K562 (cell line): ENCODE results near the gene NUP43. TPM values are rescaled to one million over a fixed set of nuclear protein-coding genes. Genes with fewer than 3 reads are reported as not detected.

Experiments
- CREB1 ChIP-seq, 2 experiments: sonication (generic) in 1 of 2; formaldehyde crosslinking in 1 of 2; IDR thresholded peaks; 2 replicates each; pipeline versions ENCODE4 v1.6.1 to v1.8.0; 2012 to 2022; ENCODE audit warnings: inconsistent platforms in 1 of 2, mild to moderate bottlenecking in 1 of 2, missing genetic modification reagents in 1 of 2, moderate library complexity in 1 of 2
- HDAC8 ChIP-seq: fragments of 450-650 bp; IDR thresholded peaks from 2 replicates; pipeline ENCODE4 v1.6.1; 2016; ENCODE audit warnings: mild to moderate bottlenecking, missing genetic modification characterization, moderate library complexity, missing compliant biosample characterization
- HNRNPL ChIP-seq: fragments of 200-400 bp; formaldehyde crosslinking; IDR thresholded peaks from 2 replicates; pipeline ENCODE4 v1.6.1; 2017; ENCODE audit warnings: low read depth, mild to moderate bottlenecking, low read length
- KLF13 ChIP-seq: fragments of 450-650 bp; IDR thresholded peaks from 2 replicates; pipeline ENCODE4 v1.6.1; 2016; ENCODE audit warnings: missing genetic modification characterization, low read depth, mild to moderate bottlenecking, missing compliant biosample characterization, moderate library complexity, borderline replicate concordance
- NFIC ChIP-seq: fragments of 450-650 bp; IDR thresholded peaks from 2 replicates; pipeline ENCODE4 v1.6.1; 2017; ENCODE audit warnings: mild to moderate bottlenecking, inconsistent platforms
- NFXL1 ChIP-seq: fragments of 450-650 bp; formaldehyde crosslinking; IDR thresholded peaks from 2 replicates; pipeline ENCODE4 v1.4.0; 2021; ENCODE audit warnings: mild to moderate bottlenecking
- RBM34 ChIP-seq: fragments of 200-400 bp; formaldehyde crosslinking; IDR thresholded peaks from 2 replicates; pipeline ENCODE4 v1.6.1; 2018; ENCODE audit warnings: low read length, borderline replicate concordance; ENCODE audit not compliant: insufficient read depth
- SMARCE1 ChIP-seq: fragments of 450-650 bp; IDR thresholded peaks from 2 replicates; pipeline ENCODE4 v1.7.1; 2016; ENCODE audit warnings: mild to moderate bottlenecking
- SPI1 ChIP-seq: IDR thresholded peaks from 2 replicates; pipeline ENCODE4 v1.6.1; 2011; ENCODE audit warnings: low read depth, low read length, control low read depth, borderline replicate concordance
- STAT5A ChIP-seq: IDR thresholded peaks from 2 replicates; pipeline ENCODE4 v1.6.1; 2012; ENCODE audit warnings: low read length, inconsistent platforms, borderline replicate concordance
- TCF7L2 ChIP-seq: fragments of 150-350 bp; IDR thresholded peaks from 2 replicates; pipeline ENCODE4 v1.6.1; 2016; ENCODE audit warnings: low read depth, mild to moderate bottlenecking, low read length, moderate library complexity
- TCFL5 ChIP-seq: fragments of 250-450 bp; sonication (Bioruptor Pico); conservative IDR thresholded peaks from 2 replicates; pipeline ENCODE4 v1.6.1; 2021; ENCODE audit warnings: mild to moderate bottlenecking, moderate library complexity, matching md5 sums
- TOE1 ChIP-seq, 2 experiments: fragments of 450-650 bp in 1 of 2; sonication (generic) in 1 of 2; formaldehyde crosslinking in 1 of 2; IDR thresholded peaks; 2 replicates each; pipeline versions ENCODE4 v1.7.1 to v1.8.0; 2016 to 2022; ENCODE audit warnings: borderline replicate concordance in 2 of 2, mild to moderate bottlenecking in 2 of 2, antibody characterized with exemption in 1 of 2, inconsistent platforms in 1 of 2, low read depth in 1 of 2, missing genetic modification reagents in 1 of 2, moderate library complexity in 1 of 2
- ZNF282 ChIP-seq: sonication (generic); formaldehyde crosslinking; IDR thresholded peaks from 2 replicates; pipeline ENCODE4 v1.8.1; 2023; ENCODE audit warnings: missing genetic modification reagents
- polyA plus RNA-seq, 8 experiments: library from polyadenylated mRNA; depleted of rRNA in 4 of 8; stranded (reverse) in 5 of 8; unstranded in 3 of 8; fragments of >200 nt; fragmentation: Nextera tagmentation in 2 of 8; fragmentation: Illumina TruSeq in 1 of 8; extraction: Ambion mirVana in 2 of 8; extraction: Trizol in 1 of 8; gene quantifications; 2 replicates each; pipeline versions ENCODE4 v1.2.1 to v1.2.3, GENCODE V29; 2011 to 2014; ENCODE audit warnings: inconsistent platforms in 1 of 8, missing spikeins in 1 of 8
- total RNA-seq, 7 experiments: library from RNA; depleted of rRNA in 6 of 7; stranded (reverse); fragments of >200 nt in 6 of 7; fragmentation: Illumina TruSeq in 2 of 7; extraction: Trizol in 2 of 7; gene quantifications; 2 replicates each; pipeline versions ENCODE4 v1.2.1 to v1.2.3, GENCODE V29; 2011 to 2021; ENCODE audit warnings: low replicate concordance in 1 of 7
- TF ChIP-seq, protein P1 (sequence below): fragments of 450-650 bp; IDR thresholded peaks from 2 replicates; pipeline ENCODE4 v1.6.1; 2017; ENCODE audit warnings: mild to moderate bottlenecking, moderate library complexity
- TF ChIP-seq, protein P2 (sequence below): sonication (generic); formaldehyde crosslinking; IDR thresholded peaks from 2 replicates; pipeline ENCODE4 v1.5.0; 2020; ENCODE audit warnings: missing genetic modification reagents
- TF ChIP-seq, protein P3 (sequence below): fragments of 250-450 bp; sonication (Bioruptor Pico); IDR thresholded peaks from 2 replicates; pipeline ENCODE4 v1.4.0; 2020; ENCODE audit warnings: mild to moderate bottlenecking, moderate library complexity, borderline replicate concordance
- TF ChIP-seq, protein P4 (sequence below): fragments of 200-800 bp; sonication (Bioruptor generic); IDR thresholded peaks from 2 replicates; pipeline ENCODE4 v1.6.1; 2017; ENCODE audit warnings: missing genetic modification characterization, missing compliant biosample characterization
- TF ChIP-seq, protein P5 (sequence below): fragments of 200-800 bp; sonication (Bioruptor generic); IDR thresholded peaks from 2 replicates; pipeline ENCODE4 v1.6.1; 2017; ENCODE audit warnings: missing genetic modification characterization, missing compliant biosample characterization

NUP43 gene
- total and polyA plus RNA-seq, 9 of the 15 experiments (the other 6 are each of a cell fraction or from before 2014, with no cell fraction given), result 28.9 to 136 (median 67.4) TPM

DNA sequence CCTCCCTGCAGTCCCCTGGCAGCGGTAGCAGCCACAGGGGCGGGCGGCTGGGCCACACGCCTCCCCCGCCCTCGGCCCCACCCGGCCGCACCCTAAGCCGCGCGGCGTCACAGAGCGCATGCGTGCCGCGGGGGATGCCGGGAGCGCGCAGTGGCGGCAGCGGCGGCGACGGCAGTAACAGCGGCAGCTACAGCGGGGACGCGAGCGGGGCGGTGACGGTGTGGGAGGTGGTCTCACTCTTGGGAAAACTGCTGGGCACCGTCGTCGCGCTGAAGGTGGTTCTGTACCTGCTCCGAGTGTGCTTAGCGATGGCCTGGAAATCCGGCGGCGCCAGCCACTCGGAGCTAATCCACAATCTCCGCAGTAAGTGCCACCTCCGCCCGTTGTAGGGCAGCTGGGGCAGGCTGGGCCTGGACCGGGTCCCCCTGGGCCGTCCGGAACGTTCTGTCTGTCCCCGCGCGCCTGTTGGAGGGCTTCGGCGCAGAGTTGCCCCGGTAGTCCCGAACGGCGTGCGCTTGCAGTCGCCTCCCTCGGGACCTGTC lies 3.3 kb upstream of the NUP43 start, which contains the start of gene PCMT1 (continued):
- TF ChIP-seq TCFL5 (CRISPR knock-in tag) (no peak), NFXL1 (CRISPR knock-in tag) (no peak), HNRNPL (peak; percentile 53; the same call in 1 of the 2 replicates), SPI1 (no peak; the same call in 1 of the 2 replicates), NFIC (no peak), TOE1 (IDR thresholded peaks at IDR 0.05; ENCODE audit: borderline replicate concordance) (no peak), TOE1 (CRISPR knock-in tag; IDR thresholded peaks at IDR 0.05; ENCODE audit: borderline replicate concordance, low read depth) (no peak), ZNF282 (CRISPR knock-in tag) (no peak), CREB1 (IDR thresholded peaks at IDR 0.05) (no peak; the same call in 1 of the 2 replicates), CREB1 (CRISPR knock-in tag; IDR thresholded peaks at IDR 0.05) (peak; percentile 32; the same call in 1 of the 2 replicates), STAT5A (no peak), KLF13 (tag) (peak; percentile 38; the same call in 1 of the 2 replicates), TCF7L2 (no peak), RBM34 (no peak), HDAC8 (no peak), SMARCE1 (no peak)
- TF ChIP-seq, protein P1, sequence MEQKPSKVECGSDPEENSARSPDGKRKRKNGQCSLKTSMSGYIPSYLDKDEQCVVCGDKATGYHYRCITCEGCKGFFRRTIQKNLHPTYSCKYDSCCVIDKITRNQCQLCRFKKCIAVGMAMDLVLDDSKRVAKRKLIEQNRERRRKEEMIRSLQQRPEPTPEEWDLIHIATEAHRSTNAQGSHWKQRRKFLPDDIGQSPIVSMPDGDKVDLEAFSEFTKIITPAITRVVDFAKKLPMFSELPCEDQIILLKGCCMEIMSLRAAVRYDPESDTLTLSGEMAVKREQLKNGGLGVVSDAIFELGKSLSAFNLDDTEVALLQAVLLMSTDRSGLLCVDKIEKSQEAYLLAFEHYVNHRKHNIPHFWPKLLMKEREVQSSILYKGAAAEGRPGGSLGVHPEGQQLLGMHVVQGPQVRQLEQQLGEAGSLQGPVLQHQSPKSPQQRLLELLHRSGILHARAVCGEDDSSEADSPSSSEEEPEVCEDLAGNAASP, result no peak
- TF ChIP-seq, protein P2, sequence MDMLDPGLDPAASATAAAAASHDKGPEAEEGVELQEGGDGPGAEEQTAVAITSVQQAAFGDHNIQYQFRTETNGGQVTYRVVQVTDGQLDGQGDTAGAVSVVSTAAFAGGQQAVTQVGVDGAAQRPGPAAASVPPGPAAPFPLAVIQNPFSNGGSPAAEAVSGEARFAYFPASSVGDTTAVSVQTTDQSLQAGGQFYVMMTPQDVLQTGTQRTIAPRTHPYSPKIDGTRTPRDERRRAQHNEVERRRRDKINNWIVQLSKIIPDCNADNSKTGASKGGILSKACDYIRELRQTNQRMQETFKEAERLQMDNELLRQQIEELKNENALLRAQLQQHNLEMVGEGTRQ, result no peak
- TF ChIP-seq, protein P3, sequence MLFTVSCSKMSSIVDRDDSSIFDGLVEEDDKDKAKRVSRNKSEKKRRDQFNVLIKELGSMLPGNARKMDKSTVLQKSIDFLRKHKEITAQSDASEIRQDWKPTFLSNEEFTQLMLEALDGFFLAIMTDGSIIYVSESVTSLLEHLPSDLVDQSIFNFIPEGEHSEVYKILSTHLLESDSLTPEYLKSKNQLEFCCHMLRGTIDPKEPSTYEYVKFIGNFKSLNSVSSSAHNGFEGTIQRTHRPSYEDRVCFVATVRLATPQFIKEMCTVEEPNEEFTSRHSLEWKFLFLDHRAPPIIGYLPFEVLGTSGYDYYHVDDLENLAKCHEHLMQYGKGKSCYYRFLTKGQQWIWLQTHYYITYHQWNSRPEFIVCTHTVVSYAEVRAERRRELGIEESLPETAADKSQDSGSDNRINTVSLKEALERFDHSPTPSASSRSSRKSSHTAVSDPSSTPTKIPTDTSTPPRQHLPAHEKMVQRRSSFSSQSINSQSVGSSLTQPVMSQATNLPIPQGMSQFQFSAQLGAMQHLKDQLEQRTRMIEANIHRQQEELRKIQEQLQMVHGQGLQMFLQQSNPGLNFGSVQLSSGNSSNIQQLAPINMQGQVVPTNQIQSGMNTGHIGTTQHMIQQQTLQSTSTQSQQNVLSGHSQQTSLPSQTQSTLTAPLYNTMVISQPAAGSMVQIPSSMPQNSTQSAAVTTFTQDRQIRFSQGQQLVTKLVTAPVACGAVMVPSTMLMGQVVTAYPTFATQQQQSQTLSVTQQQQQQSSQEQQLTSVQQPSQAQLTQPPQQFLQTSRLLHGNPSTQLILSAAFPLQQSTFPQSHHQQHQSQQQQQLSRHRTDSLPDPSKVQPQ, result no peak
- TF ChIP-seq, protein P4, sequence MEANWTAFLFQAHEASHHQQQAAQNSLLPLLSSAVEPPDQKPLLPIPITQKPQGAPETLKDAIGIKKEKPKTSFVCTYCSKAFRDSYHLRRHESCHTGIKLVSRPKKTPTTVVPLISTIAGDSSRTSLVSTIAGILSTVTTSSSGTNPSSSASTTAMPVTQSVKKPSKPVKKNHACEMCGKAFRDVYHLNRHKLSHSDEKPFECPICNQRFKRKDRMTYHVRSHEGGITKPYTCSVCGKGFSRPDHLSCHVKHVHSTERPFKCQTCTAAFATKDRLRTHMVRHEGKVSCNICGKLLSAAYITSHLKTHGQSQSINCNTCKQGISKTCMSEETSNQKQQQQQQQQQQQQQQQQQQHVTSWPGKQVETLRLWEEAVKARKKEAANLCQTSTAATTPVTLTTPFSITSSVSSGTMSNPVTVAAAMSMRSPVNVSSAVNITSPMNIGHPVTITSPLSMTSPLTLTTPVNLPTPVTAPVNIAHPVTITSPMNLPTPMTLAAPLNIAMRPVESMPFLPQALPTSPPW (CRISPR knock-in tag), result peak; percentile 94
- TF ChIP-seq, protein P5, sequence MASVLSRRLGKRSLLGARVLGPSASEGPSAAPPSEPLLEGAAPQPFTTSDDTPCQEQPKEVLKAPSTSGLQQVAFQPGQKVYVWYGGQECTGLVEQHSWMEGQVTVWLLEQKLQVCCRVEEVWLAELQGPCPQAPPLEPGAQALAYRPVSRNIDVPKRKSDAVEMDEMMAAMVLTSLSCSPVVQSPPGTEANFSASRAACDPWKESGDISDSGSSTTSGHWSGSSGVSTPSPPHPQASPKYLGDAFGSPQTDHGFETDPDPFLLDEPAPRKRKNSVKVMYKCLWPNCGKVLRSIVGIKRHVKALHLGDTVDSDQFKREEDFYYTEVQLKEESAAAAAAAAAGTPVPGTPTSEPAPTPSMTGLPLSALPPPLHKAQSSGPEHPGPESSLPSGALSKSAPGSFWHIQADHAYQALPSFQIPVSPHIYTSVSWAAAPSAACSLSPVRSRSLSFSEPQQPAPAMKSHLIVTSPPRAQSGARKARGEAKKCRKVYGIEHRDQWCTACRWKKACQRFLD (CRISPR knock-in tag), result 0 out of 2 replicates have a peak, but pooled peaks have one; percentile 39
